HG03520 (cell line): Measurements from ENCODE around the gene MAML2.

ENCODE experiments used
- ATAC-seq: cut with Tn5 transposase; IDR thresholded peaks from one replicate; pipeline ENCODE4 v1.9.1; 2021; ENCODE audit warnings: mild to moderate bottlenecking, moderate library complexity; ENCODE audit not compliant: unreplicated experiment

MAML2 gene

DNA sequence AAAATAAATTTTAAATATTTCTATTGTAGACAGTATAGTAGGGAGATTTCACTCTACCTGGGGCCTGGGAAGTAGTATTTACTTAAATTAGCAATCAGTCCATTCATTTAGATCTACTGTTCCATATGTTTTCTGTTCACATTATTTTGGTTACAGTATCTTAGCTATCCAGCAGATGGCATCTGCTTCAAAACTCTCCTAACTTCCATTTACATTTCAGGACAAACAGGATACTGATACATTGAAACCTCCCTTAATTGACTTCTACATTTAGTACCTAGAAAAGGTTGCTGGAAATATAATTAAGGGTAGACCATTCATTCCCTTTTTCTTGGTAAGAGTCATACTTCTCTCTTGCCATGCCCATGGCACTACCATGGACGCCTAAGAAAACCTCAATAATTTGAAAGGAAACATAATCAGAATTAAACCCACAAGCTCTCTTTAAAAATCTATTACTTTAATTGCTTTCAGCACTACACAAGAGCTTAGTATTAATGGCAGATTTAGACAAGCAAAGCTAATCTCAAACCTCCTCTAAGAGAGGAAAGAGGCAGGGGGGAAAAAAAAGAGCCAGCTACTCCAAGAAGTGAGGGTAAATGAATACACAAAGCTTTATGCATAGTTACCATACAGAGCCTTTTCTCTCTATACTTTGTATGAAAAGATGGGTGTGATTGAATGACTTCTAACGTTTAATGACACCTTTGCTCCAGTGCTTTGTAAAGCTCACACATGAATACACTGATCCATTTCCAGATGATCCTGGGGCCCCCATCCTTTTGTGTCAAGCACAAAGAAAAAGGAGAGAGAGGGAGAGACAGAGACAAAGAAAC lies 287.9 kb downstream of the MAML2 start:
- no peak for ATAC-seq

- ATAC-seq = no peak
Observed at GRCh38 chr11:96052921-96053651, 289.9 kb downstream of the MAML2 start.

DNA sequence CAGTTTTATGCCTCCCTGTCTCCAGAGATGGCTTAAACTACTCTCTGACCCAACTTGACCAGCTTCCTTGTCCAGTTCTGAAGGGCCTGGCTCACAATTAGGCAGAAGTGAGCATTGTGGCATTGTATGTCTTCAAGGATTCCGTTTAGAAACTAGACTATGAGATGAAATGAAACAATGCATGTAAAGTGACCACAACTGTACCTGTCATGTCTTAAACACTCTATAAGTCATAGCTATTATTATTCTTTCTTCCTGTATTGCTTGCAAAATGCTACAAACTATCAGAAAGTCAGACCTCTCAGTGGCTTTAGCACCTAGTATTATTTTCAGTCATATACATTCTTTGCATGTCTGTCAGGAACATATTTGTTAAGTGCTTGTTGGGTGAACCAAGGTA lies 291.2 kb downstream of the MAML2 start:
- ATAC-seq = peak; percentile 96

DNA sequence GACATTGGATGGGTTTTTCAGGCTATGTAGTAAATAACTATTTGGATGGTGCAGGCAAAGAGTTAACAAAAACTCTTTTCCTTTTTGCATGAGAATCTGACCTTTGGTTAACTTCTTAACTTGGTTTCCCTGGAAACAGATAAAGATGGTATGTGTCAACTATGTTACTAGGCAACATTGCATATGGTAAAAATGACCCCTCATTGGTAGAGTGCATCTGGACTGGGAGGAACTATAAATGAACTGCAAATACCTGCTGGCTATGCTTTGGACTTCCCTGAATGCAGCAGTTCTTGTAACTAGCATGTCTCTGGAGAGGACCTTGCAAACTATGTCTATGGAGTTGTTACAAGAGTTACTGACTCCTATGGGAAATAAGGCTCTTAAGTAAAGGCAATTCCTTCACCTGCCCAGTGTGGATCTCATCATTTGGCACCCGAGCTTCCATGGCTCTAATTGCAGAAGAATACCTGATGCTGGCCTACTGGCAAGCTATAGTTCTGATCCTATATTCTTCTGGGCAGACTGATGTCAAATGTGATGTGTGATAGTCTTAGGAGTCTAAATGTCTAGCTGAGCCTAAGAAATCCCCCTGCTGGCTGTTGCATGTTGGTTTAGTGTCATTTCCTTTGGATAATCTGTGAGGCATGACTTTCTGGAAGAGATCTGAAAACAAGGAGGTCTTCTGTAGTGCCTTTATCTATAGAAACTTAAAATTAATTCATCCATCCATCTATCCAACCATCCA lies 292.4 kb downstream of the MAML2 start:
- ATAC-seq = no peak

DNA sequence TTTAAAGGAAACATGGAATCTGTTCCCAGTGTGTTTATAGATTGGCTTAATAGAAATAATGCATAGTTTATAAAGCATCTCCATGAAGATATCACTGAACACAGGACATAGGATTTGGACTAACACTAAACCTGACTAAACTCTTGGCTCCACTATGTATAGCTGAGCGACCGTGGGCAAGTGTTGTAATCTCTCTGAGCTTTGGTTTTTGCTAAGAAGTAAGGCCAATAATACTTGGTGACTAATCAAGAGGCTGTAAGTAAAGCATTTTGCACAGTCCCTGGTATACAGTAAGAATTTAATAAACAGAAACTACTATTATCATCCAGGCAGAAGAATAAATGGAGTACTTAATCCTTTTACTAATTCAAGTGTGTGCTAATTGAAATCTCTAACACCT lies 293.6 kb downstream of the MAML2 start:
- ATAC-seq = no peak

DNA sequence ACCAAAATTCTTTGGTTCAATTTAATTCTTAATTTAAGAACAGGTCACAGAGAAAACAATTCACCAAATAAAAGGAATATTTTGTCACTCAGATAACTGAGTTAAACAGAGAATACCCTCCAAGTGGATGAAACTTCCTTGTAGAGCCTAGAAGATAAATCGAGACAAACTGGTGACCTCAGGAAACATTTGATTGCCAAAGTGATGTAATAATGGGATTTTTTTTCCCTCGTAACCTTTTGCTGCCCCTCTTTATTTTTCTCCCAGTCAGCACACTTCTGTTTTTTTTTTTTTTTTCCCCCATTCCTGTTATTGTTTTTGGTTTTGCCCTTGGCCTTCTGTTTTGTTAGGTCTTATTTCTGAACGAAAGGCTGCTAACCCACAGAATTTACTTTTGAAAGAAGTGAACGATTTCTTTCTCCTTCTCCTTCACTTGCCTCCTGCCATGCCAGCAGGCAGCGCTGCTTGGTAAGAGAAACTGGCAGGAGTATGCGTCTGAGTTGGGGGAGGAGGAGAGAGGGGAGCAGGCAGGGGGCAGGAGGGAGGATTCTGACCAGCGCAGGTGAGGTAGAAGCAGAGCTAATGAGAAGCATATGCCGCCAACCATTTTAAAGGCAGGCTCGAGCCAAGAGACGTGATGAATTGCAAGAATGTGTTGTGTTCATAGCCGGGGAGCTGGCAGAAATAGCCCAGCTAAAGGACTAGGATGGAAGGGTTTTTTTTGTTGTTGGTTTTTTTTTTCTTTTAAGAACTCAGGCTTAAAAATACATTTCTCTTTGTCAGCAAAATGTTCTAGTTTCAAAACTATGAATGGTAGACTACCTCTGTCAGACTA lies 297.2 kb downstream of the MAML2 start:
- no peak for ATAC-seq

DNA sequence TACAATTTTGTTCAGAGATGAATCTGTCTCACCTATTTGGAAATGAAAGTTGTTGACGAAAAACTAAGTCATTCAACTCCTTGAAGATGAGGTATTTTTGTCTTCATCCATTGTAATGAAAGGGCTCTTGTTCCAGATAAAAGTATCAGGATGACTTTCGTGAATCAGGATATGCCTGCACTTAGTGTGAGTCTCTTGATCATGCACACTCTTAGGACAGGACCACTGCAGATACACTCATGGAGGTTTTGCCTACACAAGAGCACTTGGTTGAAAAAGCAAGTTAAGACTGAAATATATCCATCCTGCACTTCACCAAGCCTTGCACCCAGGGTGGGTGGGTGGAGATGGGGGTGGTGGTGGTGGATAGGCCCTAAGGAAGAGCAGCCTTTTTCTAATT lies 298.2 kb downstream of the MAML2 start:
- ATAC-seq = no peak

DNA sequence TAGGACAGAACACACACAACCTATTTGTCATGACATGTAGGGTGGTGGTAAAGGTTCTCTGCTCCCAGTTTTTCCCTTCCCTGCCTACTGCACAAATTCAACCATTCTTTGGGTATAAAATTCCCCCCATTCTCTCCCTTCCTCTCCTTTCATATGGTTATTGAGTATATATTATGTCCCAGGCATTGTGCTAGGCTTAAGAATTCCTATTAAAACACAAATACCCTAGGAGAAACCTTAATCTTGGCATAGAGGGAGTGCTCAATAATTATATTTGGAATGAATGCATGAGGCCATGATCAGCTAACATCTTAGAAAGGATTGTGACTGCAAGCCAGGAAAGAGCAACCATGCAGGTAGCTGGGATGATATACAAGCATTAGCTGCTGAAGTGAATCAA lies 298.7 kb downstream of the MAML2 start:
- no peak for ATAC-seq

DNA sequence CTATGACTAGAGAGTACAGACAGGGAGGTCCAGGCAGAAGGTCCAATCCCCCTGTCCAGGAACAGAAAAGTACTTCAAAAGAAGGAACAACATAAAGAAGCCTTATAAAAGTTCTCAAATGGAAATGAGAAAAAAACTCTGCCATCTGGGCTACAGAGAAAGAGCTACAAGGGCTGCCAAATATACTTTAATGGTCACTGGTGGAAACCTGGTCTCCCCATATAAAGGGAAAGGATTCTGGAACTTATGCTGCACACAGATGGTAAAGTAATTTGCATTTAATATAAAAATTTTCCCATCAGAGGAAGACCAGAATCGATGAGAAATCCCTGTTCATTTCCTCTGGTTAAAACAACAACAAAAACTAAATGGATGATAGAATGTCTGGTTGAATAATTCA lies 299.7 kb downstream of the MAML2 start:
- ATAC-seq = no peak

DNA sequence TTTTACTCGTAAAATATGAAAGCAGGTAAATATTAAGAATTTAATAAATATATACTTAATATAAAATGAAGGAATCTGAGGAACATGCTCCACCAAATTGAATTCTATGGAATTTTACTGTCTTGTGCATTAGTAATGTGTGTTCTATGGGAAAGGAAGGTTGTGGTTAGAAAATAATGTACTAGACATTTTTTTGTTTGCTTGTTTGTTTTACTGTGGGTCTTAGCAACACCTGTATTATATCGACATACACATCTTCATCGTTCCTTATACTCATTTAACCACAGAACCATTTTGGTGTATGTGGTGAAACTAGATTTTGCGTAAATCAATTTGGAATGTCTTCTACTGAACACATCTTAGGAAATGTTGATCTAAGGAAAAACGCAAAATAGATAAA lies 304.9 kb downstream of the MAML2 start:
- ATAC-seq = no peak

DNA sequence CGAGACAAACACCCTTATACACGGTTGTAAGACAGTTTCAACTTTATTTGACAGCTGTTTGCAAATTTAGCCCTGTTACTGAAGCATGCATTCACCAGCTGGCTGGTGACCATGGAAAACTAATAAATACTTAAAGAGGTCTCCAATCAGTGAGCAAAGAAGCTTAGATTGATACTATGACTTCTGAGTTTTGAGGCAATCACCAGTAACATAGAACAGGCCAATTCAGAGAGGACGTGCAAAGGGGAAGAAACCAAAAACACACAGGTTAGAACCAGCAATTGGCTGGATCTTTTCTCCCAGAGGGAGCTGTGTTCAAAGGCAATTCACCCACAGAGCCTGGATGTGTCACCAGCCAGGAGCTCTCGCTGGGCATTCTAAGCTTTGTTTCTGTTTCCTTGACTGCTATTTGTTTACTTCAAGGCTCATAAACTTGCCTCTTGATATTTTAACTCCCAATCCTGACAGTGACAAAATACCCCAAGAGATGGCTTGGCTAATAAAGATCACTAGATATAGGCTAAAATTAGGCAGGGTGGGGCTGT lies 305.5 kb downstream of the MAML2 start:
- ATAC-seq = no peak

GRCh38 chr11:96036863-96037262 lies 306.1 kb downstream of the MAML2 start:
- no peak for ATAC-seq

- no peak for ATAC-seq
Observed at GRCh38 chr11:96035740-96036078, 307.3 kb downstream of the MAML2 start.

- ATAC-seq = no peak
Observed at GRCh38 chr11:96035031-96035739, 307.8 kb downstream of the MAML2 start.

- no peak for ATAC-seq
Observed at GRCh38 chr11:96033599-96033998, 309.4 kb downstream of the MAML2 start.

DNA sequence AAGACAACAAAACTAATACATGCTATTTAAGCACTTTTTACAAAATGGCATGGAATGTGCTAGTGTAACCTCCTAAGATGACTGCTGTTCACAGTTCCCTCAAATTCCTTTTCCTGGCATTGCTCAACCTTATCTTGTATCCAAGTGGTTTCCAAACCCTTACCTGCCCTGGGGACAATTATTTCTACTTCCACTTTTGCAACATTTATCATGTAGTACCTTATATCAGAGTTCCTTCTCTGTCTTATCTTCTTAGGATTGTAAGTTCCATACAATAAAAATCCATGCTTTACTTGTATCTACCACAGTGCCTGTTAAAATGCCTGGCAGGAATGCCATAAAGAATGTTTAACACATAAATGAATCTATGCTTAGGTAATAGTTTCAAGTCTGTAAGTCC lies 309.9 kb downstream of the MAML2 start:
- ATAC-seq = no peak

DNA sequence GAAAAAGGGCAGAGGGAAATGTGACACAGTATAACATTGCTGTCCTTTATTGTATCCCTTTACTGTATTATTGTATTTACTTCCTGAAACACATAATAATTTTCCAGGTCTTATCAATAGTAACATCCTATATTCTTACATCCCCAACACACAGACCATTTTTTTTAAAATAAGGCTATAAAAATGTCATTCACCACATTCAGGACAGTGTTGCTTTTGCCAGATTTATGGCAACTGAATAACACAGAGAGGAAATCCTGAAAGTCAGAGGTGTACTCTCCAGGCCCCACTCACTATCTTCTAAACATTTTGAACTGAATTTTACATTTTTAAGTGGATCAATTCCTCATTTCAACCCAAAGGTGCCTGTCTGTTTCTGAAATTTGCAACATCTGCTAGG lies 314.2 kb downstream of the MAML2 start:
- no peak for ATAC-seq

DNA sequence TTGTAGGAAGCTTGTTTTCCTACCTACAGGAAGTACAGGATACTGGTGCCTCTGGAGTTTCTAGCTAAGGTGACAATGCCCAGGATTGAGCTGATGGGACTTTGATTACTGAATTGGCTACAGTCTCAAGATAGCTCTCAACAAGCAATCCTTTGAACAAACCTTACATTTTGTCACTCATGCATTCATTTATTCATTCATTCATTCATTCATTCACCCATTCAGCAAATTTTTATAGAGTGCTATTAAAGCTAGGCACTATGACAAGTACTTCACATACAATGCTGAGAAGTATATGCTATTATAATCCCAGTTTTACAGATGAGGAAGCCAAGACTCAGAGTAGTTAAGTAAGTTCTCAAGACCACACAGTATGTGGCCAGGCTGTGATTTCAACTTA lies 316.0 kb downstream of the MAML2 start:
- no peak for ATAC-seq

DNA sequence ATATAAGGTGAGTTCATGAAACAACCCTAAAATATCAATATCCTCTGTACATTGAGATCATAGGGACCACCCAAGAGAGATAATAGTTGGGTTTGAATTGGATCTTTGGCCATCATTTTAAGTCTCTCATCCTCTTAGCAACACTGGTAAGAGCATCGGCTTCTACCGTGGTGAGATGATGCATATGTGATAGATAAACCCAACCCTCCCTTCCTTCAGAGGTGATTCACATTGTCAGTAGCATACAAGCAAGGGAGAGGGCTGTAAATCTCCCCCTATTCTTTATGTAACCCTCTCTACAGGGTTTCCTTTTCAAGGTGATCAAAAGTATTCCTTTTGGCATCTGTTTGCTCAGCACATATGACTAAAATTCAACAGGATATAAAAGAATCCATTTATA lies 316.7 kb downstream of the MAML2 start:
- no peak for ATAC-seq

DNA sequence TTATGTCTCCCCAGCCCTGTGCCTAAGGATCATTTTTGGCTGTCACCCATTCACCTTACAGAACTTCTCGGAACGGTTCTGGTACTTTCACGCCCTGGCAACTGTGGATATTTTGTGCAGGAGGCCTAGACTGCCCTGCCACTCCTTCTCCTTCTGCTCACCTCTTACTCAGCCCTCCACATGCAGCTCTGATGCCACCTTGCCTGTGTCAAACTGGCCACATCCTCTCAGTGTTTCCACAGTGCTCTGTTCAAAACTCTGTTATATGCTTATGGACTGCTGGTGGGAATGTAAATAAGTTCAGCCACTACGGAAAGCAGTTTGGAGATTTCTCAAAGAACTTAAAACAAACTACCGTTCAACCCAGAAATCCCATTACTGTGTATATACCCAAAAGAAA lies 318.3 kb downstream of the MAML2 start:
- ATAC-seq = no peak
